Thoracic aorta (tissue), 2 donors: ENCODE results near the gene GRIK4. TPM values are rescaled to one million over a fixed set of nuclear protein-coding genes. Genes with fewer than 3 reads are reported as not detected.
"Not testable (repeated sequence)": the region's sequence is repeated elsewhere in the genome, so short reads cannot be mapped to it uniquely, and the experiment has no call there.

ENCODE experiments used
- ATAC-seq: fragments of 150-250 bp; one replicate; pipeline ENCODE4 v1.8.0; 2017; ENCODE audit warnings: low read depth; ENCODE audit not compliant: insufficient number of reproducible peaks, low FRiP score
- DNase-seq: peaks from one replicate; pipeline ENCODE4 v3.0.0-alpha.2; 2020; ENCODE audit warnings: low spot score
- H3K27ac ChIP-seq, 2 donors: fragments of 200-600 bp; sonication (generic); 1 replicate in 1 of 2; 2 replicates in 1 of 2; pipeline ENCODE4 v1.5.1; 2016; ENCODE audit warnings: mild to moderate bottlenecking in 2 of 2, moderate library complexity in 2 of 2
- H3K27me3 ChIP-seq: fragments of 200-600 bp; sonication (generic); replicated peaks from 2 replicates; pipeline ENCODE4 v1.6.0; 2016; ENCODE audit warnings: mild to moderate bottlenecking; ENCODE audit not compliant: insufficient read depth
- H3K36me3 ChIP-seq: fragments of 200-600 bp; sonication (generic); one replicate; pipeline ENCODE4 v1.5.1; 2016
- H3K4me1 ChIP-seq, 2 donors: fragments of 200-600 bp; sonication (generic); 1 replicate in 1 of 2; 2 replicates in 1 of 2; pipeline versions ENCODE4 v1.5.1 to v1.6.0; 2016; ENCODE audit warnings: low read depth in 2 of 2, mild to moderate bottlenecking in 1 of 2; ENCODE audit not compliant: control insufficient read depth in 1 of 2
- H3K4me3 ChIP-seq: fragments of 200-600 bp; sonication (generic); 2 replicates; pipeline ENCODE4 v1.5.1; 2016; ENCODE audit warnings: mild to moderate bottlenecking
- H3K9me3 ChIP-seq: fragments of 200-600 bp; sonication (generic); 2 replicates; pipeline ENCODE4 v1.5.1; 2016
- total RNA-seq, 2 donors: library from RNA; depleted of rRNA; stranded (reverse); fragments of >200 nt; gene quantifications; one replicate each; pipeline versions ENCODE4 v1.1.0 to v1.2.3, GENCODE V29; 2016
- TF ChIP-seq, protein P1 (sequence below): fragments of 200-600 bp; sonication (generic); IDR thresholded peaks from one replicate; pipeline ENCODE4 v1.5.1; 2019; ENCODE audit warnings: antibody characterized with exemption

GRIK4 gene
- total RNA-seq, 2 donors from 2014 or later, result not detected

DNA sequence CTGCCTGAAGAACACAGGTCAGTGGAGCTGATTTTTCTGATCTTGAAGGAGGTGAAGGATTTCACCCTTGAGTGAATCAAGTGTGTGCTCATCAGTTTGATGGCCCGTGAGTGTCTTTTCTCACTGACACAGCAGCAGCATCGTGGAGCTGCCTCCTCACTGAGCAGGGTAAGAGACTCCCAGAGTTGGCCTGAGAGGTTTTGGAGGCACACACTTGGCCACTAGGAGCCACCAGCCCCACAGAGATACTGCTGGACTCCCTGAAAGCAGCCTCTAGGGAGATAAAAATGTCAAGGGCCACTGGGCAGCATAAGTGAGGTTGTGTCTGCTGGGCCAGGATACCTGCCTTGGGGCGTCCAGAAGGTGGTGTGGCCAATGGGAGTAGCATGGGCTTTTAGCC, 245.4 kb downstream of the GRIK4 start:
- TF ChIP-seq, protein P1, sequence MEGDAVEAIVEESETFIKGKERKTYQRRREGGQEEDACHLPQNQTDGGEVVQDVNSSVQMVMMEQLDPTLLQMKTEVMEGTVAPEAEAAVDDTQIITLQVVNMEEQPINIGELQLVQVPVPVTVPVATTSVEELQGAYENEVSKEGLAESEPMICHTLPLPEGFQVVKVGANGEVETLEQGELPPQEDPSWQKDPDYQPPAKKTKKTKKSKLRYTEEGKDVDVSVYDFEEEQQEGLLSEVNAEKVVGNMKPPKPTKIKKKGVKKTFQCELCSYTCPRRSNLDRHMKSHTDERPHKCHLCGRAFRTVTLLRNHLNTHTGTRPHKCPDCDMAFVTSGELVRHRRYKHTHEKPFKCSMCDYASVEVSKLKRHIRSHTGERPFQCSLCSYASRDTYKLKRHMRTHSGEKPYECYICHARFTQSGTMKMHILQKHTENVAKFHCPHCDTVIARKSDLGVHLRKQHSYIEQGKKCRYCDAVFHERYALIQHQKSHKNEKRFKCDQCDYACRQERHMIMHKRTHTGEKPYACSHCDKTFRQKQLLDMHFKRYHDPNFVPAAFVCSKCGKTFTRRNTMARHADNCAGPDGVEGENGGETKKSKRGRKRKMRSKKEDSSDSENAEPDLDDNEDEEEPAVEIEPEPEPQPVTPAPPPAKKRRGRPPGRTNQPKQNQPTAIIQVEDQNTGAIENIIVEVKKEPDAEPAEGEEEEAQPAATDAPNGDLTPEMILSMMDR, result no peak
- no peak for ATAC-seq
- Histone ChIP-seq H3K36me3 (no peaks in the 10 kb centered on the region), H3K4me1 (no peaks in the 10 kb centered on the region), H3K4me3 (no peak overlapping the region), H3K27ac (no peak overlapping the region), H3K9me3 (no peaks in the 10 kb centered on the region), H3K27me3 (no peaks in the 10 kb centered on the region)
- DNase-seq, result no peak

- TF ChIP-seq, protein P1, result no peak
- ATAC-seq (no peak), DNase-seq (no peak)
- Histone ChIP-seq H3K36me3 (no peaks in the 10 kb centered on the region), H3K27me3 (no peaks in the 10 kb centered on the region), H3K4me1 (no peaks in the 10 kb centered on the region), H3K27ac (no peak overlapping the region), H3K4me3 (no peak overlapping the region), H3K9me3 (no peaks in the 10 kb centered on the region)
Observed at GRCh38 chr11:120759046-120759445, 247.5 kb downstream of the GRIK4 start.

DNA sequence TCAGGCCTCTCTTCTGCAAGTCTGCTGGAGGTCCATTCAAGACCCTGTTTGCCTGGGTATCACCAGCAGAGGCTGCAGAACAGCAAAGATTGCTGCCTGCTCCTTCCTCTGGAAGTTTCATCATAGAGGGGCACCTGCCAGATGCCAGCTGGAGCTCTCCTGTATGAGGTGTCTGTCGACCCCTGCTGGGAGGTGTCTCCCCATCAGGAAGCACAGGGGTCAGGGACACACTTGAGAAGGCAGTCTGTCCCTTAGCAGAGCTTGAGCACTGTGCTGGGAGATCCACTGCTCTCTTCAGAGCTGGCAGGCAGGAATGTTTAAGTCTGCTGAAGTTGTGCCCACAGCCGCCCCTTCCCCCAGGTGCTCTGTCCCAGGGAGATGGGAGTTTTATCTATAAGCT, 254.2 kb downstream of the GRIK4 start:
- DNase-seq, H3K4me3 ChIP-seq, H3K27ac ChIP-seq, H3K36me3 ChIP-seq, ATAC-seq, H3K9me3 ChIP-seq, H3K27me3 ChIP-seq, H3K4me1 ChIP-seq: not testable (repeated sequence)

DNA sequence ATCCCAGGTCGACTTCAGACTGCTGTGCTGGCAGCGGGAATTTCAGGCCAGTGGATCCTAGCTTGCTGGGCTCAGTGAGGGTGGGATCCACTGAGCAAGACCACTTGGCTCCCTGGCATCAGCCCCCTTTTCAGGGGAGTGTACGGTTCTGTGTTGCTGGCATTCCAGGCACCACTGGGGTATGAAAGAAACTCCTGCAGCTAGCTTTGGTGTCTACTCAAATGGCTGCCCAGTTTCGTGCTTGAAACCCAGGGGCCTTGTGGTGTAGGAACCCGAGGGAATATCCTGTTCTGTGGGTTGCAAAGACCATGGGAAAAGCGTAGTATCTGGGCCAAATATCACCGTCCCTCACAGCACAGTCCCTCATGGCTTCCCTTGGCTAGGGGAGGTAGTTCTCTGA, 254.8 kb downstream of the GRIK4 start:
- no peak for ATAC-seq
- peaks cover 5% of the 10 kb centered on the region for H3K9me3 ChIP-seq
- no peaks in the 10 kb centered on the region for H3K4me1 ChIP-seq

GRCh38 chr11:120768949-120769348, 257.4 kb downstream of the GRIK4 start:
- ATAC-seq, result no peak
- Histone ChIP-seq H3K4me1 (no peaks in the 10 kb centered on the region), H3K27me3 (no peaks in the 10 kb centered on the region), H3K4me3 (no peak overlapping the region), H3K27ac (no peak overlapping the region), H3K9me3 (peaks cover 5% of the 10 kb centered on the region), H3K36me3 (no peaks in the 10 kb centered on the region)
- TF ChIP-seq, protein P1, result no peak
- no peak for DNase-seq

More for the DNA sequence above, 254.8 kb downstream of the GRIK4 start:
- Histone ChIP-seq H3K27me3 (no peaks in the 10 kb centered on the region), H3K36me3 (no peaks in the 10 kb centered on the region), H3K27ac (no peak overlapping the region), H3K4me3 (no peak overlapping the region)
- TF ChIP-seq, protein P1, result no peak
- no peak for DNase-seq

- Histone ChIP-seq H3K4me1 (no peaks in the 10 kb centered on the region), H3K27me3 (no peaks in the 10 kb centered on the region), H3K36me3 (no peaks in the 10 kb centered on the region), H3K4me3 (no peak overlapping the region), H3K9me3 (peaks cover 5% of the 10 kb centered on the region), H3K27ac (no peak overlapping the region)
- TF ChIP-seq, protein P1, result no peak
- DNase-seq (no peak), ATAC-seq (no peak)
Observed at GRCh38 chr11:120769906-120770305, 258.4 kb downstream of the GRIK4 start.
